ENCODE measurements around the gene TMEM74B. TPM values are rescaled to one million over a fixed set of nuclear protein-coding genes. Genes with fewer than 3 reads are reported as not detected.

The TMEM74B gene
- total and polyA plus RNA-seq, 10 of the 15 experiments (the other 5 are each of a cell fraction or from before 2014, with no cell fraction given), result 0.07 TPM; not detected in 9

DNA sequence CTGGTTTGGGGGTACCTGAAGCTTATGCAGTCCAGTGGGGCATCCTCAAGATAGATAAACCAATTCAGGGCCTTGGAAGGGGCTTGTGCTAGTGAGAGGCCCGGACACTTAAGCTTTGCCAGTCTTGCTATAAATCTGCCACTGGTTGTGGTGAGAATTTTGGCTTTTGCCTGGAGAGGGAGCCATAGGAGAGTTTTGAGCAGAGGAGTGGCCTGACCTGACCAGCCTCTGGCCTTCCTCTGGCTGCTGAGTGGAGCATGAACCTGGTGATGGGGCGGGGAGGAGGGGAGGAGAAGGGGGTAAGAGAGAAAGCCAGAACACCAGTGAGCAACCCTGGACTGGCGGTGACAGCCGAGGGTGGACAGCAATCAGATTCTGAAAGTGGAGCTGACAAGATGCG is 7.1 kb downstream of the TMEM74B start (continued):
- TF ChIP-seq, protein P1, sequence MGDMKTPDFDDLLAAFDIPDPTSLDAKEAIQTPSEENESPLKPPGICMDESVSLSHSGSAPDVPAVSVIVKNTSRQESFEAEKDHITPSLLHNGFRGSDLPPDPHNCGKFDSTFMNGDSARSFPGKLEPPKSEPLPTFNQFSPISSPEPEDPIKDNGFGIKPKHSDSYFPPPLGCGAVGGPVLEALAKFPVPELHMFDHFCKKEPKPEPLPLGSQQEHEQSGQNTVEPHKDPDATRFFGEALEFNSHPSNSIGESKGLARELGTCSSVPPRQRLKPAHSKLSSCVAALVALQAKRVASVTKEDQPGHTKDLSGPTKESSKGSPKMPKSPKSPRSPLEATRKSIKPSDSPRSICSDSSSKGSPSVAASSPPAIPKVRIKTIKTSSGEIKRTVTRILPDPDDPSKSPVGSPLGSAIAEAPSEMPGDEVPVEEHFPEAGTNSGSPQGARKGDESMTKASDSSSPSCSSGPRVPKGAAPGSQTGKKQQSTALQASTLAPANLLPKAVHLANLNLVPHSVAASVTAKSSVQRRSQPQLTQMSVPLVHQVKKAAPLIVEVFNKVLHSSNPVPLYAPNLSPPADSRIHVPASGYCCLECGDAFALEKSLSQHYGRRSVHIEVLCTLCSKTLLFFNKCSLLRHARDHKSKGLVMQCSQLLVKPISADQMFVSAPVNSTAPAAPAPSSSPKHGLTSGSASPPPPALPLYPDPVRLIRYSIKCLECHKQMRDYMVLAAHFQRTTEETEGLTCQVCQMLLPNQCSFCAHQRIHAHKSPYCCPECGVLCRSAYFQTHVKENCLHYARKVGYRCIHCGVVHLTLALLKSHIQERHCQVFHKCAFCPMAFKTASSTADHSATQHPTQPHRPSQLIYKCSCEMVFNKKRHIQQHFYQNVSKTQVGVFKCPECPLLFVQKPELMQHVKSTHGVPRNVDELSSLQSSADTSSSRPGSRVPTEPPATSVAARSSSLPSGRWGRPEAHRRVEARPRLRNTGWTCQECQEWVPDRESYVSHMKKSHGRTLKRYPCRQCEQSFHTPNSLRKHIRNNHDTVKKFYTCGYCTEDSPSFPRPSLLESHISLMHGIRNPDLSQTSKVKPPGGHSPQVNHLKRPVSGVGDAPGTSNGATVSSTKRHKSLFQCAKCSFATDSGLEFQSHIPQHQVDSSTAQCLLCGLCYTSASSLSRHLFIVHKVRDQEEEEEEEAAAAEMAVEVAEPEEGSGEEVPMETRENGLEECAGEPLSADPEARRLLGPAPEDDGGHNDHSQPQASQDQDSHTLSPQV (IDR thresholded peaks at IDR 0.05), result no peak
- TF ChIP-seq NBN (IDR thresholded peaks at IDR 0.05), result no peak

GRCh38 chr20:1174787-1175186 is 10.0 kb downstream of the TMEM74B start:
- H3K4me2 ChIP-seq (ENCODE audit: control insufficient read depth, insufficient read depth), result no peak overlapping the region
- SMC1A ChIA-PET (ENCODE audit: uncharacterized antibody, unreplicated experiment), result no interaction called here
- no peaks in the 10 kb centered on the region; the same call in 1 of the 2 replicates for H4K20me1 ChIP-seq (ENCODE audit: control insufficient read depth, insufficient read depth)
- RAD21 ChIA-PET (ENCODE audit: unreplicated experiment), result no interaction called here
- no TSS peak for BruUV-seq (replicated peaks)
- no peak overlapping the region for H3K9ac ChIP-seq (ENCODE audit: control insufficient read depth, insufficient read depth, low read length)
- no peak for DNase-seq (ENCODE audit: low read depth, low spot score)
- WGBS (ENCODE audit: insufficient coverage, insufficient replicate concordance, low lambda C conversion rate, missing lambda C conversion rate), result 97% methylated on average over 5 of the region's 8 CpGs
- TF ChIP-seq RAD21 (IDR thresholded peaks at IDR 0.05; ENCODE audit: insufficient read depth, low read depth, low read length), result no peak
- TF ChIP-seq JUND (IDR thresholded peaks at IDR 0.05; ENCODE audit: low read depth, low read length), result no peak
- TF ChIP-seq IRF5 (IDR thresholded peaks at IDR 0.05; ENCODE audit: borderline replicate concordance), result no peak
- TF ChIP-seq, protein P2, sequence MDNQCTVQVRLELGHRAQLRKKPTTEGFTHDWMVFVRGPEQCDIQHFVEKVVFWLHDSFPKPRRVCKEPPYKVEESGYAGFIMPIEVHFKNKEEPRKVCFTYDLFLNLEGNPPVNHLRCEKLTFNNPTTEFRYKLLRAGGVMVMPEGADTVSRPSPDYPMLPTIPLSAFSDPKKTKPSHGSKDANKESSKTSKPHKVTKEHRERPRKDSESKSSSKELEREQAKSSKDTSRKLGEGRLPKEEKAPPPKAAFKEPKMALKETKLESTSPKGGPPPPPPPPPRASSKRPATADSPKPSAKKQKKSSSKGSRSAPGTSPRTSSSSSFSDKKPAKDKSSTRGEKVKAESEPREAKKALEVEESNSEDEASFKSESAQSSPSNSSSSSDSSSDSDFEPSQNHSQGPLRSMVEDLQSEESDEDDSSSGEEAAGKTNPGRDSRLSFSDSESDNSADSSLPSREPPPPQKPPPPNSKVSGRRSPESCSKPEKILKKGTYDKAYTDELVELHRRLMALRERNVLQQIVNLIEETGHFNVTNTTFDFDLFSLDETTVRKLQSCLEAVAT (IDR thresholded peaks at IDR 0.05), result no peak
- TF ChIP-seq IKZF1 (conservative IDR thresholded peaks at IDR 0.05), result no peak
- no peak for TF ChIP-seq KDM1A (IDR thresholded peaks at IDR 0.05; ENCODE audit: borderline replicate concordance)
- TF ChIP-seq, protein P3, sequence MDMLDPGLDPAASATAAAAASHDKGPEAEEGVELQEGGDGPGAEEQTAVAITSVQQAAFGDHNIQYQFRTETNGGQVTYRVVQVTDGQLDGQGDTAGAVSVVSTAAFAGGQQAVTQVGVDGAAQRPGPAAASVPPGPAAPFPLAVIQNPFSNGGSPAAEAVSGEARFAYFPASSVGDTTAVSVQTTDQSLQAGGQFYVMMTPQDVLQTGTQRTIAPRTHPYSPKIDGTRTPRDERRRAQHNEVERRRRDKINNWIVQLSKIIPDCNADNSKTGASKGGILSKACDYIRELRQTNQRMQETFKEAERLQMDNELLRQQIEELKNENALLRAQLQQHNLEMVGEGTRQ (IDR thresholded peaks at IDR 0.05; ENCODE audit: borderline replicate concordance, low read depth, low read length), result no peak
- no peak for TF ChIP-seq E2F4 (IDR thresholded peaks at IDR 0.05; ENCODE audit: low read depth, low read length)
- no peak for TF ChIP-seq ZNF207 (IDR thresholded peaks at IDR 0.05; ENCODE audit: borderline replicate concordance)
- no peak for TF ChIP-seq STAT3 (IDR thresholded peaks at IDR 0.05; ENCODE audit: low read depth, low read length)
- no peak for TF ChIP-seq NFYA (IDR thresholded peaks at IDR 0.05; ENCODE audit: borderline replicate concordance, low read depth, low read length)
- H3K4me1 ChIP-seq (ENCODE audit: control insufficient read depth, insufficient read depth, low read length), result no peaks in the 10 kb centered on the region
- H3K27me3 ChIP-seq (replicated peaks in 1 of 2; ENCODE audit: control insufficient read depth in 2 of 2, insufficient read depth in 2 of 2, low read length in 1 of 2), result no peaks in the 10 kb centered on the region
- in situ Hi-C loops (cut with MboI), result no loop called here
- no peak for FAIRE-seq
- H2AFZ ChIP-seq (ENCODE audit: control insufficient read depth, low read depth, low read length), result no peak overlapping the region
- H3K4me3 ChIP-seq, result no peak overlapping the region
- H3K79me2 ChIP-seq (ENCODE audit: control insufficient read depth, insufficient read depth, low read length), result no peaks in the 10 kb centered on the region
- intact Hi-C loops (cut with micrococcal nuclease; ENCODE audit: unreplicated experiment), result no loop called here
- POLR2A ChIA-PET, result no interaction called here
- H3K27ac ChIP-seq (ENCODE audit: control insufficient read depth, insufficient read depth), result no peak overlapping the region
- no peak for ATAC-seq
- peaks cover 3 to 6% of the 10 kb centered on the region in 2 experiments; a peak in 3 of 4 replicates for H3K36me3 ChIP-seq (ENCODE audit: control insufficient read depth in 2 of 2, insufficient read depth in 2 of 2, low read length in 1 of 2)
- H3K9me3 ChIP-seq (replicated peaks; ENCODE audit: control insufficient read depth, insufficient read depth, low read length), result no peaks in the 10 kb centered on the region
- CTCF ChIA-PET, result interaction anchor here (0.6 kb wide), 1 partner anchor 462 kb away, joined by 4 read pairs; no protein-coding TSS in a partner anchor

All from GM12878 (cell line).